Erythroblast (primary cell): Measurements from ENCODE around the gene KCTD19.

Source experiments
- DNase-seq, 2 experiments: peaks; one replicate each; lab custom pipeline; 2025; lab: John Stamatoyannopoulos, UW
- GATA1 ChIP-seq: IDR thresholded peaks from 2 replicates; pipeline ENCODE4 v1.6.1; 2011; ENCODE audit warnings: low read depth, mild to moderate bottlenecking, control low read depth, low read length, moderate library complexity
- POLR2A ChIP-seq: IDR thresholded peaks from 2 replicates; pipeline ENCODE4 v1.6.1; 2011; ENCODE audit warnings: mild to moderate bottlenecking, low read length

KCTD19 gene

GRCh38 chr16:67283039-67283825, 43.3 kb downstream of the KCTD19 start:
- no peak for DNase-seq
- TF ChIP-seq POLR2A: no peak
- TF ChIP-seq GATA1: no peak

- TF ChIP-seq GATA1: no peak
- no peak for TF ChIP-seq POLR2A
- DNase-seq: no peak
Observed at GRCh38 chr16:67282447-67282805, 44.1 kb downstream of the KCTD19 start.

- TF ChIP-seq POLR2A (no peak), GATA1 (no peak)
- no peak for DNase-seq
Observed at GRCh38 chr16:67281536-67282446, 44.8 kb downstream of the KCTD19 start.

GRCh38 chr16:67280090-67281015, 46.2 kb downstream of the KCTD19 start:
- no peak for DNase-seq
- TF ChIP-seq POLR2A: no peak
- no peak for TF ChIP-seq GATA1

GRCh38 chr16:67279296-67280089, 47.0 kb downstream of the KCTD19 start, which contains the start of gene PLEKHG4:
PLEKHG4 (plus strand) TSS chr16:67279532; CDS start chr16:67280045, 513 bp downstream.
- DNase-seq: peak; percentile 89 to 93
- no peak for TF ChIP-seq GATA1
- peak; percentile 47 for TF ChIP-seq POLR2A

- DNase-seq: peak; percentile 68 to 73
- TF ChIP-seq GATA1: no peak
- peak; percentile 13 for TF ChIP-seq POLR2A
Observed at GRCh38 chr16:67278773-67279295, 47.7 kb downstream of the KCTD19 start.

GRCh38 chr16:67277999-67278772, 48.4 kb downstream of the KCTD19 start:
- DNase-seq: peak in 1 of 2 experiments; percentile 35
- TF ChIP-seq POLR2A (no peak), GATA1 (no peak)

GRCh38 chr16:67277294-67277998, 49.1 kb downstream of the KCTD19 start:
- peak; percentile 41 to 65 for DNase-seq
- TF ChIP-seq POLR2A: peak; percentile 67
- TF ChIP-seq GATA1: no peak

- TF ChIP-seq POLR2A (no peak), GATA1 (no peak)
- no peak for DNase-seq
Observed at GRCh38 chr16:67275321-67275720, 51.2 kb downstream of the KCTD19 start.

GRCh38 chr16:67271446-67271845, 55.1 kb downstream of the KCTD19 start:
- TF ChIP-seq GATA1 (no peak), POLR2A (peak; percentile 30)
- DNase-seq: no peak

- TF ChIP-seq GATA1: no peak
- no peak for TF ChIP-seq POLR2A
- no peak for DNase-seq
Observed at GRCh38 chr16:67270931-67271338, 55.6 kb downstream of the KCTD19 start.
